DMS114 treated with DMSO at 0.1 percent for 48 hours (cell line): ENCODE data around the gene FAM24B.
"Not testable (repeated sequence)": the region's sequence is repeated elsewhere in the genome, so short reads cannot be mapped to it uniquely, and the experiment has no call there.

Source experiments
- DNase-seq: peaks from one replicate; lab custom pipeline; 2025; ENCODE audit not compliant: unreplicated experiment; lab: John Stamatoyannopoulos, UW

The FAM24B gene

GRCh38 chr10:122879339-122880273 lies at the start of gene FAM24B:
TSS of gene FAM24B (minus strand) at chr10:122879581. CDS start at chr10:122850515, 29,066 bp downstream.
- peak; percentile 97 for DNase-seq

GRCh38 chr10:122915700-122916099 lies 36.3 kb upstream of the FAM24B start:
- DNase-seq, result no peak

- no peak for DNase-seq
Observed at GRCh38 chr10:122911889-122912484, 32.6 kb upstream of the FAM24B start.

DNA sequence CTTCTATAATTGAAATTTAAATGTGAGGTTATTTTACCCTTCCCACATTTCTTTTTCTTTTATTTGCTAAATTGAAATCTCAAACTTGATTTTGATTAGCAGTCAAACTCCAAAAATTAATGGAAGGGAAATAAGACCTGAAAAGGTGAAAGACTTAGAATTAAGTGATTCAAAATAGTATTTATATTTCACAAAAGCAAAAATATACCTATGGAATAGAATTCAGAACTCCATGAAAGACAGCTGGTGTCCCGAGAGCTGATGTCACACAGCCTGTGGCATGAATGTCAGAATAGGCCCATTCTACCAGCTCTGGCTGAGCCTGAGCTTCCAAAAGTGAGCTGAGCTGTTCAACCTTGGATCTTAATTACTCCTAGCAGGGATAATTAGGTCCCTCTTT lies 30.9 kb upstream of the FAM24B start, which contains the start of gene FAM24A:
Gene FAM24A, plus strand, starts transcription at position 301 of the 400 bp plus-strand sequence. CDS start 1,025 bp downstream, outside the sequence.
- no peak for DNase-seq

DNA sequence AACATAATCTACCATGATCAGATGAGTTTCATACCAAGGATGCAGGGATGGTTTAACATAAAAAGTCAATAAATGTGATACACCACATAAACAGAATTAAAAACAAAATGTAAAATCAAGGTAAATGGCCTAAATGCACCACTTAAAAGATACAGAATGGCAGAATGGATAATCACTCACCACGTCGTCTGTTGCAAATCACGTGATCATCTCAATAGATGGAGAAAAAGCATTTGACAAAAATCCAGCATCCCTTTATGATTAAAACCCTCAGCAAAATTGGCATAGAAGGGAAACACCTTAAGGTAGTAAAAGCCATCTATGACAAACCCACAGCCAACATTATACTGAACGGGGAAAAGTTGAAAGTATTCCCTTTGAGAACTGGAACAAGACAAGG lies 24.5 kb upstream of the FAM24B start:
- not testable (repeated sequence) for DNase-seq

DNA sequence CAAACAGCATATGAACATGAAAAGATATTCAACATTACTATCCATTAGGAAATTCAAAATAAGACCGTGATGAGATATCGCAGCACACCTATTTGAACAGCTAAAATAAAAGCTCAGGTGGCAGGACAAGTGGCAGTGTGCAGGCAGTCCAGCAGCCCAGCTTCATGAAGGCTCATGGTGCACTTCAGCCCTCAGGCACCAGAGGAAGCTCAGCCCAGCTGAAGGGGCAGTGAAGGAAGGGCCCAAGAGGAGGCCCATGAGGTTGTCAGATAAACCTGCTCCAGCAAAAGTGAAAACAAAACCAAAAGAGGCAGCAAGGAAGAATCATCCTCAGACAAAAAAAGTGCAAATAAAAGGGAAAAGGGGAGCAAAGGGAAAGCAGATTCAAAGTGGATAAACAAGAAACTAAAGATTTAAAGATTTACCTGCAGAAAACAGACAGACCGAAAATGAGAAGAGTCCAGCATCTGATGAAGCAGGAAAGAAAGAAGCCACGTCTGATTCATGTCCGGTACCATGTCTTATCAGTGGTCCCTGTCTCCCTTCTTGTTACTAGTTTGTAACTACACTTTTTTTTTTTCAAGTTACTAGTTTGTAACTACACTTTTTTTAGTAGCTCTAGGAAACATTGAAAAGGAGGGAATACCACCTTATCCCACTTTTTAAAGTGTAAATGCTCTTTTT lies 15.0 kb upstream of the FAM24B start:
- no peak for DNase-seq

- DNase-seq, result no peak
Observed at GRCh38 chr10:122884166-122884565, 4.8 kb upstream of the FAM24B start.

DNA sequence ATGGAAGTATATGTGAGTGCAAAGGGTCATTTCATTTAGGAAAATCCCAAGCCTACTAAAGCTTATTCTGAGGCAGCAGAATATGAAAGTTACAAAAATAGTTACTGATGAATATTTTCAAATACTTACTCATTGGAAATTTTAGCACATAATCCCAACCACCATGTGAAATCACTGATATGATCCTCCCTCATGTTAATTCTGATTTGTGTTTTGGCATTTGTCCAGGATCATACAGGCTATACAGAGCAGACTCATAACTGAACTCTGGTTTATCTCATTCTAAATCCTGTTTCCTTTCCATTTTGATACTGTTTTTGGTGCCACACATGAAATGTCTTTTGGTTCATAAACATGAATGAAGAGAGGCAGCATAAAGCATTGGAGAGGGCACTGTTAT lies 3.4 kb upstream of the FAM24B start:
- no peak for DNase-seq

DNA sequence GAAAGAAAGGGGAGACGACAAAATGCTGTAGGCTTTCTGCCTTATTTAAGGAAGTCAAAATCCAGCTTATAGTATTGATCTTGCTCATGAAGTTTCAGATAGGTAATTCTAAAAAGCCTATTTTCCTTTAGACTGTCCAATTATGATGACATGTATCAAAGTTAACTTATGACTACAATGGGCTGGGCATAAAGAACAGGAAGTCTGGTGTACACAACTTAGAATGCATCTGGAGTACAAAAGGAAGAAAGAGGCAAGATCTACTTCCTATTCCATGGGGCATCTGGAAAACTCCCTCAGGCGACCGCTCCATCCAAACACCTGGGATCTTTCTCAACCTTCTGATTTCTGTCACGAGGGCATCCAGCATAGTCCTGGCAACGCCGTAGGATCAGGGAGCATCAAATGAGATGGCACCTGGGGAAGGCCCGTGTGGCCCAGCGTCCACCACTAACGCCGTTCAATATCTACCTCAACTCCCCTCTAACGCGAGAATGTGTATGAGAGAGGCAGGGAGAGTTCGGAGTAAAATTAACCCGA lies 512 bp downstream of the FAM24B start:
- peak; percentile 61 for DNase-seq

- no peak for DNase-seq
Observed at GRCh38 chr10:122877264-122877663, 2.1 kb downstream of the FAM24B start.

GRCh38 chr10:122876467-122876855 lies 2.9 kb downstream of the FAM24B start:
- no peak for DNase-seq

GRCh38 chr10:122875843-122876466 lies 3.4 kb downstream of the FAM24B start:
- DNase-seq, result no peak

- DNase-seq, result not testable (repeated sequence)
Observed at GRCh38 chr10:122871947-122872346, 7.4 kb downstream of the FAM24B start.

- DNase-seq, result not testable (repeated sequence)
Observed at GRCh38 chr10:122868768-122869167, 10.6 kb downstream of the FAM24B start.

GRCh38 chr10:122866757-122867482 lies 12.5 kb downstream of the FAM24B start:
- not testable (repeated sequence) for DNase-seq

DNA sequence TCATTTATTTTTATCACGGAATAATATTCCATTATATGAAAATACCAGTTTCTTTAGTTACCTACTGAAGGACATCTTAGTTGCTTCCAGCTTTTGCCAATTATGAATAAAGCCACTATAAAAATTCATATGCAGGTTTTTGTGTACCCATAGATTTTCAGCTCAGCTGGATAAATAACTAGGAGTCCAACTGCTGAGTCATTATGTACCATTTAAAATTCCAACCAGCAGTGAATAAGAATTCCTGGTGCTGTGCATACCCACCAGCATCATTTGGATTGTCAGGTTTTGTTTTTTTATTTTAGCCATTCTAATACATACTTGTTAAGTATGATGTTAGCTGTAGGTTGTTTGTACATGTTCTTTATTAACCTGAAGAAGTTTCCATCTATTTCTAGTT lies 14.5 kb downstream of the FAM24B start:
- DNase-seq, result no peak

- DNase-seq, result no peak
Observed at GRCh38 chr10:122864194-122864592, 15.2 kb downstream of the FAM24B start.

DNA sequence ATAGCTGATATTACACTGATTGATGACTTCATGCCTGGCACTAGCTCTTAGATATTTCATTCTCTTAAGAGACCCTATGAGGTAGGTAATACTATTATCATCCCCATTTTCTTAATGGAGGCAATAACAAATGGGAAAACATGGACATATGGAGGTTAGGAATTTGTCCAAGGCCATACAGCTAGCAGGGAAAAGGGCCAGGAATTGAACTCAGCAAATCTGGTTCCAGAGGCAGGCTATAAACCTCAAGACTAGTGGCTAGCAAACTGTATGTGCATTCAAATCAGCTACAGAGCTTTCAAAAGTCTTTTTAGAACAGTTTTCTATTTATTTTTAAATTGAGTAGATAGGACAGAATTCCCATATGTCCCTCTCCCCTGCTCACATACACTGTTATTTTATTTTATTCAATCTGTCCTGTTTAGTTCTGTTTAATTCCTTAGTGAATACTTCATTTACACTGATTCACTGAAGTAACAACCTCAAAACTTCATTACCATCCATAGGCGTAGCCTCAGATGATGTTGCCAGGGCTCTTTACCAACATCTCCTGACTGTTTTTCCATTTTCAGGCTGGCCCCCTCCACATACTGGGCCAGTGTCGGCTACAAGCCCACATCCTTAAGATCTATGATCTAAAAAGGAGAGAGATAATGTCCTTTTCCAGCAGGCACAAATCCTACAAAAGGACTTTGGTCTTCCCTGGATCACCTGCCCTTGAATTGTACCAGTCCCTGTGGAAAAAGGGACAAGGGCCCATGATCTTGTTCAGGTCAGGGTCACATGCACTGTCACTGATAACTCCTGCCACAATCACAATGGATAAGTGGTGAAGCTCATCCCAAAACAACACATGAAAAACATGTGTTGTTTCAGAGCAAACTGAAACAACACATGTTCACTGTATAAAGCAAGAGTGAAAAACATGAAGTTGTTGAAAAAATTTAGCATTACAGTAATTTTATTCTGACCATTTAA lies 15.9 kb downstream of the FAM24B start:
- no peak for DNase-seq

GRCh38 chr10:122861711-122862161 lies 17.6 kb downstream of the FAM24B start:
- DNase-seq, result no peak
